Neural cell (in vitro differentiated cells): Measurements from ENCODE around the gene ZNF329.

Source experiments
- EZH2 ChIP-seq: fragments of 200-600, 300-800 bp; shearing (Covaris generic), sonication (generic); IDR thresholded peaks from 2 replicates; pipeline ENCODE4 v1.6.1; 2014; ENCODE audit warnings: antibody characterized with exemption, low read length, borderline replicate concordance, mild to moderate bottlenecking; ENCODE audit not compliant: insufficient read depth, poor library complexity, severe bottlenecking
- SMC3 ChIP-seq: fragments of 450-650 bp; conservative IDR thresholded peaks from 2 replicates; pipeline ENCODE4 v1.6.1; 2014; ENCODE audit warnings: antibody characterized with exemption, mild to moderate bottlenecking, moderate library complexity; ENCODE audit not compliant: poor library complexity
- TF ChIP-seq, protein P1 (sequence below): fragments of 450-650 bp; IDR thresholded peaks from 2 replicates; pipeline ENCODE4 v1.5.1; 2014; ENCODE audit warnings: antibody characterized with exemption, mild to moderate bottlenecking, moderate library complexity; ENCODE audit not compliant: poor library complexity, severe bottlenecking

DNA sequence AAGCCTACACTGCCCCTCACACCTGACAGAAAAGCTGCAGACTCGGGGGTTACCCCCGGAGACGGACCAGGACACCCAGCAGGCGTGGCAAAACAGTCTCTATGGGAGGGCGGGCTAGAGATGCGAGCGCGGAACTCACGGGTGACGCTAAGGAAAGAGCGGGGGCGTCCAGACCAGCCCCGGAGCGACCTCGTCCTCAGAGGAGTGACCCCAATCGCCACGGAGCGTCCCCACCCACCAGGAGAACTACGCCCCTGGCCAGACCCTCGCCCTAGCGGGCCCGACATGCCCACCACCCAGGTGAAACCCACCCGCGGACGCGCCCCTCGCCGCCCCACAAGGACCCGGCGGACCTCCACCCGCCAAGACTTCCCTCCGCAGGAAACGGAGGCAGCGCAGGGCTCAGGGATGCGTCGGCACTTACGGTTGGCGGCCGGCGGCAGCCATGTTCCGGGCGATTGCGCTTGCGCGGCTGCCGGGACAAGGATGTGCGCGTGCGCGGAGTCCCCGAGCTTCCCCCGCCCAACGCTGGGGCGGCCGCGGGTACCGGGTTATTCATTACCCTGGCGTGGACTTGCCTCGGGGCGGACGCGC, at the start of gene ZNF329:
- peak; percentile 47 for TF ChIP-seq SMC3
- TF ChIP-seq, protein P1, sequence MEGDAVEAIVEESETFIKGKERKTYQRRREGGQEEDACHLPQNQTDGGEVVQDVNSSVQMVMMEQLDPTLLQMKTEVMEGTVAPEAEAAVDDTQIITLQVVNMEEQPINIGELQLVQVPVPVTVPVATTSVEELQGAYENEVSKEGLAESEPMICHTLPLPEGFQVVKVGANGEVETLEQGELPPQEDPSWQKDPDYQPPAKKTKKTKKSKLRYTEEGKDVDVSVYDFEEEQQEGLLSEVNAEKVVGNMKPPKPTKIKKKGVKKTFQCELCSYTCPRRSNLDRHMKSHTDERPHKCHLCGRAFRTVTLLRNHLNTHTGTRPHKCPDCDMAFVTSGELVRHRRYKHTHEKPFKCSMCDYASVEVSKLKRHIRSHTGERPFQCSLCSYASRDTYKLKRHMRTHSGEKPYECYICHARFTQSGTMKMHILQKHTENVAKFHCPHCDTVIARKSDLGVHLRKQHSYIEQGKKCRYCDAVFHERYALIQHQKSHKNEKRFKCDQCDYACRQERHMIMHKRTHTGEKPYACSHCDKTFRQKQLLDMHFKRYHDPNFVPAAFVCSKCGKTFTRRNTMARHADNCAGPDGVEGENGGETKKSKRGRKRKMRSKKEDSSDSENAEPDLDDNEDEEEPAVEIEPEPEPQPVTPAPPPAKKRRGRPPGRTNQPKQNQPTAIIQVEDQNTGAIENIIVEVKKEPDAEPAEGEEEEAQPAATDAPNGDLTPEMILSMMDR, result no peak
- no peak for TF ChIP-seq EZH2
